DND-41 (cell line): Measurements from ENCODE around the gene NPRL2.

Source experiments
- ATAC-seq: fragments of 200-7000 bp; cut with Tn5 transposase; 3 replicates; pipeline ENCODE4 v1.9.1; 2021; ENCODE audit warnings: low read depth; ENCODE audit not compliant: insufficient read depth
- DNase-seq: peaks from one replicate; pipeline ENCODE4 v3.0.0-alpha.2; 2020
- H2AFZ ChIP-seq: 2 replicates; pipeline ENCODE4 v1.6.0; 2012; ENCODE audit warnings: low read depth, low read length
- H3K27ac ChIP-seq: 2 replicates; pipeline ENCODE4 v1.5.1; 2012; ENCODE audit warnings: low read length, inconsistent platforms
- H3K27me3 ChIP-seq: fragments of 200-600 bp; sonication (generic); 2 replicates; pipeline ENCODE4 v1.6.0; 2012; ENCODE audit warnings: low read length, mild to moderate bottlenecking, inconsistent platforms; ENCODE audit not compliant: insufficient read depth, poor library complexity
- H3K36me3 ChIP-seq: 2 replicates; pipeline ENCODE4 v1.5.1; 2012; ENCODE audit warnings: low read length, inconsistent platforms; ENCODE audit not compliant: insufficient read depth
- H3K4me1 ChIP-seq: 2 replicates; pipeline ENCODE4 v1.5.1; 2012; ENCODE audit warnings: mild to moderate bottlenecking, low read length; ENCODE audit not compliant: insufficient read depth
- H3K4me2 ChIP-seq: 2 replicates; pipeline ENCODE4 v1.6.0; 2012; ENCODE audit warnings: mild to moderate bottlenecking, moderate library complexity, low read length, inconsistent platforms; ENCODE audit not compliant: insufficient read depth
- H3K4me3 ChIP-seq, 2 experiments: fragments of 200-600 bp in 1 of 2; shearing (Covaris generic) in 1 of 2; 2 replicates each; pipeline ENCODE4 v1.5.1; 2012 to 2016; ENCODE audit warnings: inconsistent platforms in 2 of 2, low read length in 2 of 2, mild to moderate bottlenecking in 2 of 2, low read depth in 1 of 2, moderate library complexity in 1 of 2
- H3K79me2 ChIP-seq: 2 replicates; pipeline ENCODE4 v1.6.0; 2012; ENCODE audit warnings: low read length, inconsistent platforms; ENCODE audit not compliant: insufficient read depth
- H3K9ac ChIP-seq: 2 replicates; pipeline ENCODE4 v1.6.0; 2012; ENCODE audit warnings: low read depth, mild to moderate bottlenecking, inconsistent platforms, low read length, moderate library complexity
- H3K9me3 ChIP-seq: 2 replicates; pipeline ENCODE4 v1.5.1; 2012; ENCODE audit warnings: low read length, moderate library complexity, mild to moderate bottlenecking, inconsistent platforms; ENCODE audit not compliant: insufficient read depth, severe bottlenecking
- H4K20me1 ChIP-seq: 2 replicates; pipeline ENCODE4 v1.6.0; 2012; ENCODE audit warnings: low read length; ENCODE audit not compliant: insufficient read depth
- EZH2 ChIP-seq: IDR thresholded peaks from 3 replicates; pipeline ENCODE4 v1.6.1; 2012; ENCODE audit warnings: borderline replicate concordance, low read depth, mild to moderate bottlenecking, moderate library complexity, low read length, inconsistent platforms; ENCODE audit not compliant: severe bottlenecking
- TF ChIP-seq, protein P1 (sequence below): IDR thresholded peaks from 2 replicates; pipeline ENCODE4 v1.5.1; 2012; ENCODE audit warnings: borderline replicate concordance, low read length, moderate library complexity, mild to moderate bottlenecking; ENCODE audit not compliant: poor library complexity, severe bottlenecking; ENCODE audit errors: extremely low read depth

Gene NPRL2

DNA sequence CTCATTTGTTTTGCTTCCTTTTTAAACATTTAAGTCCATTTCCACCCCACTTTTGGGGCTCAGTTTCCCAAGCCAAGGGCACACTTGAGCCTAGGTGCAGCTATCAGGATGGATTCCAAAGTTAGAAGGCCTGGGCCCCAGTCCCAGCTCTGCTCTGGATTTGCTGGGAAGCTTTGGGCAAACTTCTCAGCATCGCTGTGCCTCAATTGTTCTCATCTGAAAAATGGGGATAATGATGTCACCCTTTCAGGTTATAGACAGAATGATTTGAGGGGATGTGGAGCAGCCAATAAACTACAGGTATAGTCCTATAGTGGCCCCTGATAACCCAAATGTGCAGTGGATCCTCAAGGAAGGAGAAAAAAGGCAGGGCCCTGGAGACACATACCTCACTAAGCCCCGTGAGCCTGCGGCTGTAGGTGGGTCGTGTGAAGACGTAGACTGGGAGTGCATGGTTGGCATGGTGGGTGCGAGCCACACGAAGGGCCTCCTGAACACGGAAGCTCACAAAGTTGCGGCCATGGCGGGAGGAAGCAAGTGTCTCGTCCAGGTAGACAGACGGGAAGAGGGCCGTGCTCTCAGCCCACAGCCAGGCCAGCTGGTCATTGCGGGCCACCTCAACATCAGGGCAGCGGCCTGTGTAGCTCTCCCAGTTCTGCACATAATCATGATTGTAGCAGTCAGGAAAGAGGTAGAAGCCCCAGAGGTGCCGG, 31.2 kb downstream of the NPRL2 start:
- DNase-seq = no peak
- Histone ChIP-seq H2AFZ (no peak overlapping the region), H4K20me1 (peaks cover 19% of the 10 kb centered on the region; the same call in 1 of the 2 replicates), H3K9ac (no peak overlapping the region), H3K9me3 (no peaks in the 10 kb centered on the region), H3K4me1 (peaks cover 42% of the 10 kb centered on the region), H3K36me3 (peaks cover 48% of the 10 kb centered on the region), H3K79me2 (peaks cover 24% of the 10 kb centered on the region), H3K27ac (no peak overlapping the region), H3K27me3 (no peaks in the 10 kb centered on the region), H3K4me2 (peak overlapping the region; percentile 78; the same call in 1 of the 2 replicates), H3K4me3 (peak overlapping the region in 1 of 2 experiments; percentile 74; a peak in 2 of 4 replicates)
- ATAC-seq = no peak
- TF ChIP-seq, protein P1, sequence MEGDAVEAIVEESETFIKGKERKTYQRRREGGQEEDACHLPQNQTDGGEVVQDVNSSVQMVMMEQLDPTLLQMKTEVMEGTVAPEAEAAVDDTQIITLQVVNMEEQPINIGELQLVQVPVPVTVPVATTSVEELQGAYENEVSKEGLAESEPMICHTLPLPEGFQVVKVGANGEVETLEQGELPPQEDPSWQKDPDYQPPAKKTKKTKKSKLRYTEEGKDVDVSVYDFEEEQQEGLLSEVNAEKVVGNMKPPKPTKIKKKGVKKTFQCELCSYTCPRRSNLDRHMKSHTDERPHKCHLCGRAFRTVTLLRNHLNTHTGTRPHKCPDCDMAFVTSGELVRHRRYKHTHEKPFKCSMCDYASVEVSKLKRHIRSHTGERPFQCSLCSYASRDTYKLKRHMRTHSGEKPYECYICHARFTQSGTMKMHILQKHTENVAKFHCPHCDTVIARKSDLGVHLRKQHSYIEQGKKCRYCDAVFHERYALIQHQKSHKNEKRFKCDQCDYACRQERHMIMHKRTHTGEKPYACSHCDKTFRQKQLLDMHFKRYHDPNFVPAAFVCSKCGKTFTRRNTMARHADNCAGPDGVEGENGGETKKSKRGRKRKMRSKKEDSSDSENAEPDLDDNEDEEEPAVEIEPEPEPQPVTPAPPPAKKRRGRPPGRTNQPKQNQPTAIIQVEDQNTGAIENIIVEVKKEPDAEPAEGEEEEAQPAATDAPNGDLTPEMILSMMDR = no peak
- TF ChIP-seq EZH2 = no peak

DNA sequence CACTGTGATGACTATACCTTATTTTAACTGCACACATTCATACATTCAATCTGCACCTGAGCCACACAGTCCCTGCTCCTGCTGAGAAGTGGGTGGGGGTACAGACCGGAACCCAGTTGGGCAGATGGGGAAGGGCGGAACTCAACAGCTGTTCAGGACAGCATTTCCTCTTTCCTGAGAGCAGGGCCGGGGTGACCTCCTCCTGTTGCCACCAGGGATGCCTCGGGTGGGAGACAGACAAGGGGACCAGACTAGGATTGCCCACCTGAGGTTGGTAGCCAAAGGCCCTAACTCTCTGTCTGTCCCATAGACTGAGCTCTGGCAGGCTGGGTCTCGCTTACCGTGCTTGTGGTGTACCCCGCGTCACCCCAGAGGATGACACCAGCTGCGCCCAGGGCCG, 32.0 kb downstream of the NPRL2 start:
- H2AFZ ChIP-seq = no peak overlapping the region
- TF ChIP-seq EZH2 = no peak
- TF ChIP-seq, protein P1 = no peak
- H3K27ac ChIP-seq = no peak overlapping the region
- no peak for DNase-seq
- H3K4me2 ChIP-seq = peak overlapping the region; percentile 78; the same call in 1 of the 2 replicates
- H3K4me1 ChIP-seq = peaks cover 42% of the 10 kb centered on the region
- no peaks in the 10 kb centered on the region for H3K27me3 ChIP-seq
- H3K4me3 ChIP-seq = no peak overlapping the region
- H3K9me3 ChIP-seq = no peaks in the 10 kb centered on the region
- peaks cover 24% of the 10 kb centered on the region for H3K79me2 ChIP-seq
- no peak for ATAC-seq
- H3K9ac ChIP-seq = no peak overlapping the region
- H4K20me1 ChIP-seq = peaks cover 19% of the 10 kb centered on the region; the same call in 1 of the 2 replicates
- peaks cover 44% of the 10 kb centered on the region for H3K36me3 ChIP-seq

DNA sequence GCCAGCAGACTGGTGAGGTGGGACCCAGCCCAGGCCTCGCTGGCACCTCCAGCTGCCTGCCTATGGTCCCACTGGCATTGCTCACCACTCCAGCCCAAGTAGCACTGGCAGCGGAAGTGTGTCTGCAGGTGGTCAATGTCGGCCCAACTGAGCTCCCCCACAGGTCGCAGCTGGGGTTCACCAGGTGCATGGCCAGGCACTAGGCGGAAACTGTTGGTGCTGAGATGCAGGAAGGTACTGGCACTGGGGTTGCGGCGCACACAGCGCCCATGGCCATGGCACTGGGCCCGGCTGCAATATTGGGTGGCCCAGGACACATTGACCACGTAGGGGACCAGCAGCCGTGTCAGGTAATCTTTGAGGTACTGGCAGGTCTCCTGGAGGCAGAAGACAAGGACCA, 32.4 kb downstream of the NPRL2 start:
- peak overlapping the region; percentile 0; the same call in 1 of the 2 replicates for H3K4me2 ChIP-seq
- H4K20me1 ChIP-seq = peaks cover 19% of the 10 kb centered on the region; the same call in 1 of the 2 replicates
- ATAC-seq = no peak
- H3K27ac ChIP-seq = no peak overlapping the region
- H3K36me3 ChIP-seq = peaks cover 44% of the 10 kb centered on the region
- no peak overlapping the region for H3K4me3 ChIP-seq
- no peak for TF ChIP-seq EZH2
- TF ChIP-seq, protein P1 = no peak
- no peak overlapping the region for H2AFZ ChIP-seq
- no peaks in the 10 kb centered on the region for H3K9me3 ChIP-seq
- peaks cover 42% of the 10 kb centered on the region for H3K4me1 ChIP-seq
- H3K9ac ChIP-seq = no peak overlapping the region
- DNase-seq = no peak
- peaks cover 24% of the 10 kb centered on the region for H3K79me2 ChIP-seq
- H3K27me3 ChIP-seq = no peaks in the 10 kb centered on the region
